IPS-NIHi7 (cell line): Measurements from ENCODE around the gene RASAL3.

ENCODE experiments used
- DNase-seq: peaks from one replicate; pipeline ENCODE4 v3.0.0; 2012; ENCODE audit warnings: mixed read lengths; ENCODE audit errors: extremely low spot score

RASAL3 gene

DNA sequence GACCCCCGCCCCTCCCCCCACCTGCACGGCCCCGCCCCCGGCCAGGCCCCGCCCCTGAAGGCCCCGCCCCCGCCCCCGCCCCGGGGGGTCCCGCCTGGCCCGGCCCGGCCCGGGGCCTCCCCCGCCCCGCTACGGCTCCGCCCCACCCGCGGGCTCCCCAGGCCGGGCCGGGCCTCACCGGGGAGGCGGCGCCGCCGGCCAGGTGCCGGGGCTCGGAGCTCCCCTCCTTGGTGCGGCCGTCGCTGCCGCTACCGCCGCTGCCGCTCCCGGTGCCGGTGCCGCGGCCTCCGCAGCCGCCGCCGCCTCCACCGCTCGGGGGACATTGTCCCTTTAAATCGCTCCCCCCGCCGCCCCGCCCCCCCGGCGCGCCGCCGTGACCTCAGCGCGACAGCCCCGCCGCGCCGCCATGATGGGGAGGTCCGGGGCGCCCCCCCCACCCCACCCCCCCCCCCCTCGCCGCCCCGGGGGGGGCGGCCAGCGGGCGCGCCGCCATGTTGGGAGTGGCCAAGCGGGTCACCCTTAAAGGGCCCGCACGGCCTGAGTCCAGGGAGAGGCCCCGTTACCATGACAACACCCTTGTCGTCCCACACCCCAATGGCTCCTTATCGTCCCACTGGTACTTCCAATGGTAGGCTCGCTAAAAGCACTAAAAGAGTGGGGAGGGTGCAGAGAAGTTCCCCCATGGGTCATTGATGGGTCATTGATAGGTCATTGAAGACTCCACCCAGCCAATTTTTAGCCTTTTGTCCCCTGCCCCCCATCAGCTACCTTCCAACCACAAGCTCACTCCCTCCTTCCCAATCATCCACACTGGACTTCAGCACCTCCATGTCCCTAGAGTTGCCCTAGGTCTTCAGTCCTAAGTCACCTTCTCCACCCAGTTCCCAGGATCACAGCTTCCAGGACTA, 14.5 kb downstream of the RASAL3 start, which contains the start of gene WIZ:
TSS of gene WIZ (minus strand) at position 337 of the 908 bp plus-strand sequence. CDS start 1,649 bp downstream, outside the sequence.
- peak; percentile 82 for DNase-seq

DNA sequence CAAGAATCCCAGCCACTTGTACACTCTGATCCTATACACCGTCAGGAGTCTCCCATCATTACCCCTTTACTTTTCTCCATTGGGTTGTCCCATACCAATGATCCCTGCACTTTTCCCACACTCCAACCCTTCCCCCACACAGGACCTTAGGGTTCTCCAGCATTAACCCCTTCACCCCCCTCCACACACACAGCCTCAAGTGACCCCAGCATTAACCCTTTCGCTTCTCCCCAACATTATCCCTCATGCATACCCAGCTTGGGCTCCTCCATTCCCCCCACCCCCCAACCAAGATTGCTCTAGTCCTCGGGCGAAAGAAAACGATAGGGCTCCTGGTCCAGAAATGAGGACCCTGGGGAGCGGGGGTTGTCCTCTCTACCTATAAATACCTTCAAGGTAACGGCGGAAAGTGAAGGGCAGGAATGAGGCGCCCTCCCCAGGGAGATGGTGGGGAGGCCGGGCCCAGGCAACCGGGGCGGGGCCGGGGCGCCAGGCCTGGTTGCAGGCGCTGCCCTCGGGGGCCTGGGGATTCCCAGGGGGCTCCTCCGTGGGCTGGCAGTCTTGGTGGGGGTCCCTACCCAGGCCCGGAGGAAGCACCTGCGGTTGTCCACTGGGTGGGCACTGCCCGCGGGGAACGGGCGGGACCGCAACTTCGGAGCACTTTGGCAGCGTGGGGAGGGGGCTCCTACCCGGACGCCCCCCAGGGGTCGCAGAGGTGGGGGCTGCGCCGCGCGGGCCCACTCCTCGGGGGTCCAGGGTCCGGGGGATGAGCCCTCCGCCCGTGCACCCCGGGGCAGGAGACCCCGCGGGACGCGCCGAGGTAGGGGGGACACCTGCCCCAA, 15.3 kb downstream of the RASAL3 start:
- DNase-seq = peak; percentile 41

DNA sequence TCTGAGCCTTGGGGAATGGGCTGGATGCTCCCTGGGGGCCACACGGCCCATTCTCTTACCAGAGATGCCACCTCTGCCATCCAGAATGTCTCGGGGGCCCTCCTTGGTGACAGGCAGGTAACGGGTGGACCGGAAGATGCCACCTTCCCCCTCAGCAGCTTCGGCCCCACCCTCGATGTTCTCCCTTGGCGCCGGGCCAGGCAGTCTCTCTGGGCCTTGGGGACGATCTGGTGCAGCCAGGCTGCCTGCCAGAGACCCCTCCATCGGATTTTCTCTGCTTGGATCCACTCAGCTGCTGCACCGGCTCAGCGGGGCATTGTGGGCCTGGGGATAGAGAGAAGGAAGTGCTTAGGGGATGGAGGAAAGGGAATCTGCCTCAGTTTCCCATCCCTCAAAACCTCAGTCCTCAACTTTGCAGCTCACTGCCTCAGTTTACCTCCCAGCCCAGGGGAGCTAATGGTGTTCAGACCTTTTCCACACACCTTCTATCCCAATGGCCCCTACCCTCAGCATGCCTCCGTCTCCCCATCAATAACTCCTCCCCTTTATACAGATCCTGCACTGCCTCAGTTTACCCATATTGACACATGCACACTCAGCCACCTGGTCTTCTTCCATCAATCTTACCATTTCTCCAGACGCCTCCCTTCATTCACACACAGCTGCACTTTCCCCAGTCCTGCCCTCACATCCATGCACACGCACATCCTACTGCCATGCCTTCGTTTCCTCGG, 16.1 kb downstream of the RASAL3 start:
- DNase-seq = no peak

DNA sequence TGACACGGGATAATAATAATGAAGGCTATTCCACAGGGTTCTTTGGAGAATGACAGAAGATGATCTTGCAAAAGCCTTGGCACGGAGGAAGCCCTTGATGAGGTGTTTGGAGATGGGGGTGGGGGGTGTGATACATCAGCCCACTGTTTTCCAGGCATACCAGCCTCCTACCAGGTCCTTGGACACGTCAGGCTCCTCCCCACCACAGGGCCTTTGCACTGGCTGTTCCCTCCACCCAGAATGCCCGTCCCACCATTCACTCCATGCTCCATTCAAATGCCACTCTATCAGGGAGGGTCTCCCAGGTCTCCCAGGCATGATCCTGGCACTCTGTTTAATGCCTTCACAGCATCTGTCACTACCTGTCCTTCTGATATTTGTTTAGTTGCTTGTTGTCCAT, 17.3 kb downstream of the RASAL3 start:
- DNase-seq = no peak

DNA sequence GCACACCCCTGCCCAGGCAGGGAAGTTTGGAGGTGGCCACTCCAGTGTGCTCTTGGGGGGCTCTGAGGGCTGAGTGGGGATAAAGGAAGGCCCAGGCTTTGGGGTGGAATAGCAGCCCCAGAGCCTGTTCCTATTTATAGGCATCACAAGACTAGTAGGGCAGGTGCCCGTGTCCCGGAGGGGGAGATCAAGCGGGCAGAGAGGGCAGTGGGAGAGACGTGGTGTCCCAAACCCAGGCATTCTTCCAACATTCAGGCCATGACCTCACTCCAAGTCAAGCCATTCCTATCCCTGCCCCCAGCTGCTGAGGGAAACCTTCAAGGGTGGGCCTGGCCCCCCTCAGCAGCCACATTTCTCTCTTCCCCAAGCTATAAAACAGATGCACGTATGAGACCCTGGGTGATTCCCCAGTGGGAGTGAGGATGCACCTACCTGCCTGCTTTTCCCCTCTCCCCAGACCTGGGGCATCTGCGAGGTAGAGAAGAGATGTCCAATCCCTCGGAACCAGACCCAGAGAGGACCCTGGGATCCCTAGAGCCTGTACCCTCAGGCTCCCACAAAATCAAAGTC, 18.5 kb downstream of the RASAL3 start:
- DNase-seq = no peak

DNA sequence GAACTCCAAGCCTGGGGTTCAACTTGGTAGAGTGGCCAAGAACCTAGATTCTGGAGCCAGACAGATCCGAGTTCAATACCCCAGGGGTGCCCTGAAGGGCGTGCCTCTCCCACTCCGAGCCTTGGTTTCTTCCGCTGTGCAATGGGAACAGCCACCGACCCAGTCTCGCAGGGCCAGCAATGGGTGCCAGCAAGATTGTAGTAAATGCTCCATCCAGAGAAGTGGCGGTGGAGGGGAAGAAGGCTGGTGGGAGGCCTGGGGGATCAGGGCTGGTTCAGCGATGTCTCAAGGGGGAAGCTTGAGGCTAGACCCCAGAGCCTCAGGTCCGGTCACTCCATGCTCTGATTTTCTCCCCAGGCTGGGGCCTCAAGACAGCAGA, 19.1 kb downstream of the RASAL3 start:
- DNase-seq = no peak

DNA sequence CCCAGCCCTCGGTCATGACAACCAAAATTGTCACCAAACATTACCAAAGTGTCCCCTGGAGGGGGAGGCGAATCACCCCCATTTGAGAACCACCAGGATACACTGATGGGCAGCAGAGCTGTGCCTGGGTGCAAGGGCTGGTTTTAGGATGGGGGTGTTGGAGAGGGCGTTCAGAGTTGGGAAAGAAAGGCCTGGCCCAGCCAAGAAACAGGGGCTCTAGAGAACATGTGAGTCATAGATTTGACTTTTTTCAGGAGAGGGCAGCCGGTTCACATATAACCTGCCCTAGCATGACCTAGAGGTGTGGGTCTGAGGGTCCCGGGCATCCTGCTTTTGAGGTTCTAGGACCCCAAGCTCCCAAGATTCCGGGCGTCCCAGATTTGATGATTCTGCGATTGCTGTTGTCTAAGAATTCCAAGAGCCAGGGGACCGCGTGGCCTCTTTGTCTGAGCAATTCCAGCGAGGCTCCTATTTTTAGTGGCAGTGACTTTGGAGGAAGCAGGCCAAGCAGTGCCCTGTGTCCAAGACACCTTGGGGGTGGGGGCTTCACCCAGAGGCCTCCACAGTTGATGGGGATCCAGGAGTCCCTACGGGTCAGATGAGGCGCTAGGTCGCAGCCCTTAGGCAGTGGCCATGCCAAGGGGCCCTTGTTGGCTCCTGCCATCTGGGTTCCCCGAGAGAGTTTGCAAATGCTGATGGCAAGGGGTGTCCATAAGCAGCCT, 19.7 kb downstream of the RASAL3 start:
- DNase-seq = no peak

DNA sequence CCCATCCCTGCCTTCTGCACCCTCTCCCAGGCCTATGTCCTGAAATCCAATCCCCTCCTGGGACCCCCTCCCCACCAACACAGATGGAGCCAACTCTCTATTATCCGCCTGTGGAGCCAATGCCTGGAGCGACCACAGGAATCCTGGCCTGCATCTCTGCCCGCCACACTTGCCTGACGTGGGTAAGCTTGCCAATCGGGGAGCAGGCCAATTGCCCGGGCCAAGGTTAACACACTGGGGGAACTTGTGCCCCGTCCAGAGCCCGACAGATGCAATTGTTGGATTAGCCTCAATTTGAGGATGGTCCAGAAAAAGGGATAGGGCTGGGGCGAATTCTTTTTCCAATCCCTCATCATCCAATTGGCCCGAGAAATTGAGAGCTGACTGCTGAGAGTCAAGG, 20.5 kb downstream of the RASAL3 start:
- DNase-seq = no peak

DNA sequence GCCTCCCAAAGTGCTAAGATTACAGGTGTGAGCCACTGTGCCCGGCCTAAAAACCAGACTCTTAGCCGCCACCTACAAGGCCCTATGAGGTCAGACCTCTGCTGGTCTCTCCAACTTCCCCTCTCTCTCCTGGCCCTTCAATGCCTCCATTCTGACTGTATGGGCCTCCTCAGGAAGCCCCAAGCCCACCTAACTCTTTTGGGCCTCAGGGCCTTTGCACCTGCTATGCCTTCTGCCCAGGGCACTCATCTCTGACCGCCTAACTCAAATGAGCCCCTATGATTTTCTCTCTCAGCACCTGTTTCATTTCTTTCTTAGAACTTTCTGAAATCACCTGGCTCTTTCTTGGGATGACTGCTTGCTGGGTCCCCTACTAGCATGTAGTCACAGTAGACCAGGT, 21.0 kb downstream of the RASAL3 start:
- no peak for DNase-seq

DNA sequence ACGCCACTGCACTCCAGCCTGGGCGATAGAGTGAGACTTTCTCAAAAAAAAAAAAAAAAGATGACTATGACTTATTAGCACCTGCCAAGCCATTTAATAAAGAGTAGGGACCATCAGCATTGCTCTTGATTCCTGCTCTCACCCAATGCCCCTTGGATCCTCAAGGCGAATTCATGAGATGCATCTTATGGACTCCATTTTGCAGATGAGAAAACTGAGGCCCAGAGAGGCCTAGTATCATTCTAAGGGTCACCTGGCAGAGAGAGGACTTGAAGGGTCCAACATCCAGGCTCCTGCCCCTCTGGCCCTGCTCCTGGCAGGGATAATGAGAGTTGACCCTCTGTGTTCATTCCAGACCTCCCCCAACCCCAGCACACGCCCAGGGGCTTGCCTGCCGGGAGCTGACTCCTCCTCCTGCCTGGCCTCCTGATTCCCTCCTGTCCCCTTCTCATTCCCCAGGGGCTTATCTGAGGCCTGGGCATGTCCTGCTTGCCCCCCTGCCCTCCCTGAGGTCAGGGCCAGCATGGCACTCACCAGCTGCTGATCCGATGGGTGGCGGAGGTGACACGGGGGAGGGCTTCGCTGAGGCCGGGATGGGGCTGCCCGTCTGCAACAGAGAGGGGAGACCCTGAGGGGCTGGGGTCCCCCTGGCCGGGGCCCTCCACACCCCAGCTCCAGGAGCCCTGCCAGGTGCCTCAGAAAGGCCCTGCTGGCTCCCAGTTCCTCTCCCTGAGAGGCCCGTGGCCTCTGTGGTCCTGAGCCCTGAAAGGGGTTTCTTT, 22.0 kb downstream of the RASAL3 start:
- no peak for DNase-seq

DNA sequence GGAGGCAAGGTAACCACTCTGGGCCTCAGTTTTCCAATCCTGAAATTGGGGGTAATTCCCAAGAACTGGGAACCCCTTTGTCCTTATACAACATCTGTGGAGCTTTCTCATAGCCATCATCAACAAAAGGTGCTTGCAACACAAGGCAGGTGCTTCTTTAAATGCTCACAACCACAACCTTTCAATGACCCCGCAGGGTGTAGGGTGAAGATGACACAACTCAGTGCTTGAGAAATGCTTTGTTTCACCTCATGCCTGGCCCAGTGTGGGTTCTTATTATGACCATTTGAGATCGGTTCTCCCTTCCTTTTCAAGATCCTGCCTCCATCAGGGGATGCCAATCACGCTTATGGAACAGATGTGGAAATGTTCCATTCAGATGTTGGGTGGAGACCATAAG, 23.0 kb downstream of the RASAL3 start:
- no peak for DNase-seq

DNA sequence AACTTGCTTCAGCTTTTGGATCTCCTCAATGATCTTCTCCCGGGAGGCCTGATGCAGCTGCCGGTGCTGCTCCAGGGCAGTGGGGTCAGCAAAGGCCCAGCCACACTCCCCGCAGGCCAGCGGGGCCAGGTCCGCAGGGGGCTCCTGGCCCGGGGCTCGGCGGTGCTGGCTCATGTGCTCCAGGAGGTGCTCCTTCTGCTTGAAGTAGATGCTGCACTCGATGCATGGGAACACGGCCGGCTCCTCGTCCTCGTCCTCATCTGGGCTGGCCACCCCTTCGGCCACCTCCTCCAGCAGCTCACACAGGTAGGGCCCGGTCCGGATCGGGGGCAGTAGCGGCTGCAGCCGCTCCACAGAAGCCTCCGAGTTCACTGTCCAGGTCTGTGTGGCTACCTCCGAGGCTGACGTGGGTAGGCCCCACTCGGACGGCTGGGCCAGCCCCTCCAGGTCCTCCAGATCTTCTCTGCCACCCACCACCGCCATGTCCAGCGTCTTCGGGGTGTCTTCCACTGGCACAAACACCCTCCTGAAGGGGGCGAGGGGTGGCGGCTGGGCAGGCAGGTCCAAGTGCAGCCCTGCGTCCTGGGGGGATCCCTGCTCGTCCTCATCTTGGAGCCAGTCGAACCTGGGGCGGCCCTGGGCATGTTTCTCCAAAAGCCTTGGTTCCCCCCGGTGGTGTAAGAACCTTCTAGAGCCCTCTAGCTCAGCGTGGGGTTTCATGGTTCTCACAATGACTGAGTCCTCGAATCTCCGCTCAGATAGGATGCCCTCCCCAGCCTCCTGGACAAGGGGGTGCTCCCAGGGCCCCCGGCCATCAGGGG, 24.3 kb downstream of the RASAL3 start:
- no peak for DNase-seq

DNA sequence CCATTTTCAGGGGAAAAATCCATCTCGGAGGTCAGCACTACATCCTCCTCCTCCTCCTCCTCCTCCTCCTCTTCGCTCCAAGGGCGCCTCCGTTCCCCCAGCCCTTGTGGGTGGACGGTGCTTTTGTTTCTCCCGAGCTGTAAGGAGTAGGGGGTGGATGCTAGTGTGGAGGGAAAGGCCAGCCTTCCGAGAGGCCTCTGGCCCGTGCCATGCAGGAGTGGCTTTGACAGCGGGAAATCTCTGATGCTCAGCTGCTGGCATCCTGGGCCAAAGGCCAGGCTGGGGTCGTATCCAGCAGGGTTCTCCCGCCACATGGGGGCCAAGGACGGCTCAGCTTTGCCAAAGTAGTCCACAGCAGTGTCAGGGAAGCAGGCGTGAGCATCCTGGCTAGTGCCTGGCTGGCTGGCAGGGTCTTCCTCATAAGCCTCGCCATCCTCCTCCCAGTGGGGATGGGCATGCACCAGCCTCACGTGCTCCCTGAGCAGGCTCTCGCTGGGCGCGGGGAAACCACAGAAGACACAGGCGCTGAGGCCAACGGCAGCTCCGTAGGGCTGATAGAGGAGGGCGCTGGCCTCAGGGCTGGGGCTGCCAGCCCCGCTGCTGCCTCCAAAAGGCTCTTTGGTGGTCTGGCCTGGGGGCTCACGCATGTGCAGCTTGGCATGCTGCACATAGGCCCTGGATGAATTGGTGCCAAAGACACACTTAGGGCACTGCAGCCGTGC, 25.1 kb downstream of the RASAL3 start:
- no peak for DNase-seq

DNA sequence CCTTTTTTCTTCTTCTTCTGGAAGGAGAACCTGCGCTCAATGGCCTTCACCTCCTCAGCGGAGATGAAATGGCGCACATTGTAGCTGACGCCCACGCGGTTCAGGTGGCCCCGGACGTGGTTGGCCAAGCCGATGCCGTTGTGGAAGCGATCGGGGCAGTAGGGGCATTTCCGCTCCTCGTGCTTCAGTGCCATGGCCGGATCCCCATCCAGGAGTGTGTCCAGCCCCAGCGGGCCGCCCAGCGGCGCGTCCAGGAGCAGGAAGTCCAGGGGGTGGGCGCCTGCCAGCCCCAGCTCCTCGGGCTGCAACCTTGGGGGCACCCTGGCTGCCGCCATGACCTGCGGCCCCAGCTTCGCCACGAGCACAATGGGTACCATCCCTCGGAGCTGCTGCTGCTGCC, 25.8 kb downstream of the RASAL3 start:
- no peak for DNase-seq

DNA sequence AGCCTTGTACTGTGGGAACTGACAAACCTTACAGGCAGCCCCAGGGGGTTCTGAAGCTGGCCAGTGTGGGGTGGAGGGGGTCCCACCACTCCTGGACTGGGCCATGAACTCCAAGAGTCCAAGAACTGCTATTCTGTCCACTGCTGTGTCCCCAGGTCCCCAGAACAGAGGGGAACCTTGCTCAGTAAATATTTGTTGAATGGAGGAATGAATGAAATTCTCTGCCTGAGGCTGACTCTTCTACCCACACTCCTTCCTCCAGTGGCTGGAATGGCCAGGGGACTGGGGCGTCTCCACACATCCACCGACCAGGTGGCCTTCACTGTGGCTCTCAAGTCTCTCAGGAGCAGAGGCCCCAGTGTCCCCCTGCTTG, 26.2 kb downstream of the RASAL3 start:
- no peak for DNase-seq

DNA sequence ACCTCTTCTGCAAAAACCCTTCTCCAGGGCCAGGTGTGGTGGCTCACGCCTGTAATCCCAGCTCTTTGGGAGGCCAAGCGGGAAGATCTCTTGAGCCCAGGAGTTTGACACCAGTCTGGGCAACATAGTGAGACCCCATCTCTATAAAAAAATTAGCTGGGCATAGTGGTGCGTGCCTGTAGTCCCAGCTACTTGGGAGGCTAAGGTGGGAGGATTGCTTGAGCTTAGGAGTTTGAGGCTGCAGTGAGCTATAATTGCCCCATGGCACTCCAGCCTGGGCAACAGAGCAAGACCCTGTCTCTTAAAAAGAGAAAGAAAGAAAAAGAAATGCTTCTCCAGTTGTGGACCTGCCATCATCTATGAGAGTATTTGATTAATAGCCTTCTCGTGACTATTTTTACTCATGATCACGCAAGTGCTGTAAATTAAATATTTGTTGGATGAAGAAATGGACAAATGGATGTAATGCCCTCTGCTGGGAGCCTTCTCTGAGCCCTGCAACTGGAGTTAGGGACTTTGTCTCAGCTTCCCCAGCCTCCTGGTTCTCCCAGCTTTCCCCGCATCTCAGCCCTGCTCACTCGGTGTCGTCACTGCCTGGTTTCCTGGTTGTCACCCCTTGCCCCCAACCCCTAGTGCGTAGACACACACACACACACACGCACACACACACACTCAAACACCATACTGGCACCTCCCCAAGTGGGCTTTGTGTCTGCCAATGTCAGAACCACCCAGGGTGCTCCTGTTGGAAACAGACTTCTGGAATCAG, 26.8 kb downstream of the RASAL3 start:
- no peak for DNase-seq

DNA sequence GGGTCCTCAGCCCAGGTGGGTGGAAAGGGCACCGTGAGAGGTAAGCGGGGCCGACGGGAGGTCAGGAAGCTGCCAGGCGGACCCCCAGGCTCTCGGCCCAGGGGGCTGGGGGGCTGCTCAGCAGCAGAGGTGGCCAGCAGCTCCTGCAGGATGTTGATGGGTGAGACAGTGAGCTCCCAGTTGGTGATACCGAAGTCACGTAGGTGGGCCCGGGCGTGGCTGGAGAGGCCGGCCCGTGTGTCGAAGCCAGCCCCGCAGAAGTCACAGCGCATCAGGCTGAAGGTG, 27.6 kb downstream of the RASAL3 start:
- DNase-seq = no peak
